ENCODE results near the gene ARHGAP23.
A peak's percentile ranks its signal among the peaks of the same experiment; 100 is the strongest.

The ARHGAP23 gene

GRCh38 chr17:38554430-38555350, 126.4 kb downstream of the ARHGAP23 start:
- no peak for DNase-seq
- Histone ChIP-seq H3K4me3 (ENCODE audit: low read depth, low read length) (no peak overlapping the region), H3K27me3 (replicated peaks) (peaks cover 11% of the 10 kb centered on the region), H3K27ac (no peak overlapping the region), H3K36me3 (replicated peaks) (no peaks in the 10 kb centered on the region)
- in situ Hi-C loops (cut with HindIII; ENCODE audit: low pct_ligation_motif_present, low sequenced_read_pairs): no loop called here
- no peak for TF ChIP-seq CTCF (IDR thresholded peaks at IDR 0.05; ENCODE audit: low read depth, low read length, missing control alignments)

GRCh38 chr17:38556239-38556638, 128.0 kb downstream of the ARHGAP23 start:
- DNase-seq: no peak
- Histone ChIP-seq H3K4me3 (ENCODE audit: low read depth, low read length) (no peak overlapping the region), H3K27me3 (replicated peaks) (peaks cover 27% of the 10 kb centered on the region), H3K27ac (no peak overlapping the region), H3K36me3 (replicated peaks) (no peaks in the 10 kb centered on the region)
- in situ Hi-C loops (cut with HindIII; ENCODE audit: low pct_ligation_motif_present, low sequenced_read_pairs): no loop called here
- no peak for TF ChIP-seq CTCF (IDR thresholded peaks at IDR 0.05; ENCODE audit: low read depth, low read length, missing control alignments)

GRCh38 chr17:38557396-38557795, 129.1 kb downstream of the ARHGAP23 start:
- in situ Hi-C loops (cut with HindIII; ENCODE audit: low pct_ligation_motif_present, low sequenced_read_pairs): no loop called here

GRCh38 chr17:38557836-38558727, 129.8 kb downstream of the ARHGAP23 start:
- TF ChIP-seq CTCF (IDR thresholded peaks at IDR 0.05; ENCODE audit: low read depth, low read length, missing control alignments): peak; percentile 89
- H3K36me3 ChIP-seq (replicated peaks): no peaks in the 10 kb centered on the region
- H3K27me3 ChIP-seq (replicated peaks): peaks cover 44% of the 10 kb centered on the region
- peak; percentile 84 for DNase-seq
- in situ Hi-C loops (cut with HindIII; ENCODE audit: low pct_ligation_motif_present, low sequenced_read_pairs): no loop called here
- peak overlapping the region; percentile 49 for H3K4me3 ChIP-seq (ENCODE audit: low read depth, low read length)
- no peak overlapping the region for H3K27ac ChIP-seq

More at GRCh38 chr17:38557396-38557795, 129.1 kb downstream of the ARHGAP23 start:
- Histone ChIP-seq H3K27ac (no peak overlapping the region), H3K27me3 (replicated peaks) (peaks cover 38% of the 10 kb centered on the region), H3K4me3 (ENCODE audit: low read depth, low read length) (no peak overlapping the region), H3K36me3 (replicated peaks) (no peaks in the 10 kb centered on the region)
- DNase-seq: no peak
- no peak for TF ChIP-seq CTCF (IDR thresholded peaks at IDR 0.05; ENCODE audit: low read depth, low read length, missing control alignments)

GRCh38 chr17:38558728-38559050, 130.4 kb downstream of the ARHGAP23 start:
- in situ Hi-C loops (cut with HindIII; ENCODE audit: low pct_ligation_motif_present, low sequenced_read_pairs): no loop called here
- no peak overlapping the region for H3K27ac ChIP-seq
- no peaks in the 10 kb centered on the region for H3K36me3 ChIP-seq (replicated peaks)
- peak overlapping the region; percentile 49 for H3K4me3 ChIP-seq (ENCODE audit: low read depth, low read length)
- TF ChIP-seq CTCF (IDR thresholded peaks at IDR 0.05; ENCODE audit: low read depth, low read length, missing control alignments): no peak
- DNase-seq: no peak
- H3K27me3 ChIP-seq (replicated peaks): peaks cover 50% of the 10 kb centered on the region
